Measurements from ENCODE around the gene ZNF667.

The ZNF667 gene

DNA sequence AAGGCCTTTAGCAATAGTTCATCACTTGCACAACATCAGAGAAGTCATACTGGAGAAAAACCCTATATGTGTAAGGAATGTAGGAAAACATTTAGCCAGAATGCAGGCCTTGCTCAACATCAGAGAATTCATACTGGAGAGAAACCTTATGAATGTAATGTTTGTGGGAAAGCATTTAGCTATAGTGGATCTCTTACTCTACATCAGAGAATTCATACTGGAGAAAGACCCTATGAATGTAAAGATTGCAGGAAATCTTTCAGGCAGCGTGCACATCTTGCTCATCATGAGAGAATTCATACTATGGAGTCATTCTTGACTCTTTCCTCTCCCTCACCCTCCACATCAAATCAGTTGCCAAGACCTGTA lies 53.2 kb downstream of the ZNF667 start:
- Histone ChIP-seq H3K4me3 (ENCODE audit: low read depth, low read length) (no peak overlapping the region), H3K27me3 (ENCODE audit: insufficient read depth, low read depth, severe bottlenecking) (no peaks in the 10 kb centered on the region), H3K9me3 (ENCODE audit: severe bottlenecking) (peaks cover 47% of the 10 kb centered on the region), H3K27ac (no peak overlapping the region), H3K36me3 (peaks cover 30% of the 10 kb centered on the region)
- TF ChIP-seq, protein P1, sequence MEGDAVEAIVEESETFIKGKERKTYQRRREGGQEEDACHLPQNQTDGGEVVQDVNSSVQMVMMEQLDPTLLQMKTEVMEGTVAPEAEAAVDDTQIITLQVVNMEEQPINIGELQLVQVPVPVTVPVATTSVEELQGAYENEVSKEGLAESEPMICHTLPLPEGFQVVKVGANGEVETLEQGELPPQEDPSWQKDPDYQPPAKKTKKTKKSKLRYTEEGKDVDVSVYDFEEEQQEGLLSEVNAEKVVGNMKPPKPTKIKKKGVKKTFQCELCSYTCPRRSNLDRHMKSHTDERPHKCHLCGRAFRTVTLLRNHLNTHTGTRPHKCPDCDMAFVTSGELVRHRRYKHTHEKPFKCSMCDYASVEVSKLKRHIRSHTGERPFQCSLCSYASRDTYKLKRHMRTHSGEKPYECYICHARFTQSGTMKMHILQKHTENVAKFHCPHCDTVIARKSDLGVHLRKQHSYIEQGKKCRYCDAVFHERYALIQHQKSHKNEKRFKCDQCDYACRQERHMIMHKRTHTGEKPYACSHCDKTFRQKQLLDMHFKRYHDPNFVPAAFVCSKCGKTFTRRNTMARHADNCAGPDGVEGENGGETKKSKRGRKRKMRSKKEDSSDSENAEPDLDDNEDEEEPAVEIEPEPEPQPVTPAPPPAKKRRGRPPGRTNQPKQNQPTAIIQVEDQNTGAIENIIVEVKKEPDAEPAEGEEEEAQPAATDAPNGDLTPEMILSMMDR (IDR thresholded peaks at IDR 0.05; ENCODE audit: low read depth, low read length) = no peak
- no peak for DNase-seq

DNA sequence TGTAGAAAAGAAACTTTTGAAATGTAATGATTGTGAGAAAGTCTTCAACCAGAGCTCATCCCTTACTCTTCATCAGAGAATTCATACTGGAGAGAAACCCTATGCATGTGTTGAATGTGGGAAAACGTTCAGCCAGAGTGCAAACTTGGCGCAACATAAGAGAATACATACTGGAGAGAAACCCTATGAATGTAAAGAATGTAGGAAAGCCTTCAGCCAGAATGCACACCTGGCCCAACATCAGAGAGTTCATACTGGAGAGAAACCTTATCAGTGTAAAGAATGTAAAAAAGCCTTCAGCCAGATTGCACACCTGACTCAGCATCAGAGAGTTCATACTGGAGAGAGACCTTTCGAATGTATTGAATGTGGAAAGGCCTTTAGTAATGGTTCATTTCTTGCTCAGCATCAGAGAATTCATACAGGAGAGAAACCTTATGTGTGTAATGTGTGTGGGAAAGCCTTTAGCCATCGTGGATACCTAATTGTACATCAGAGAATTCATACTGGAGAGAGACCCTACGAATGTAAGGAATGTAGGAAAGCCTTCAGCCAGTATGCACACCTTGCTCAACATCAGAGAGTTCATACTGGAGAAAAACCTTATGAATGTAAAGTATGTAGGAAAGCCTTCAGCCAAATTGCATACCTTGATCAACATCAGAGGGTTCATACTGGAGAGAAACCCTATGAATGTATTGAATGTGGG lies 53.7 kb downstream of the ZNF667 start:
- TF ChIP-seq, protein P1 (IDR thresholded peaks at IDR 0.05; ENCODE audit: low read depth, low read length) = no peak
- H3K9me3 ChIP-seq (ENCODE audit: severe bottlenecking) = peaks cover 47% of the 10 kb centered on the region

DNA sequence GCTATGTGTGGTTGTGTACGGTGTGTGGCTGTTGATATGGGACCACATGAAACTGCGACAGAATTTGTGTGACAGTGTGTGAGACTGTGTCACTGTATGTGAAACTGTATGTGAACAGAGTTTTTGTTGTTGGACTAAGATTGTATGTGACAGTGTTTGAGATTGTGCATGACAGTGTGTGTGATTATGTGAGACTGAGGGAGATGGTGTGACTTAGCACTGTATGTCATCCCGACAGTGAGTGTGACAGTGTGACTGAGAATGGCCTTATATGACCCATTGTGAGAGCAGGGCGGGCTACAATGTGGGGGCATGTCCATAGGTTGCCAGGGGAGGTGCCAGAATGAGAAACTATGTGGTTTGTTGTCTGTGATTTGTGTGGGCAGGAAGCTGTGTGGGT lies 72.1 kb downstream of the ZNF667 start:
- TF ChIP-seq, protein P1 (IDR thresholded peaks at IDR 0.05; ENCODE audit: low read depth, low read length) = no peak
- DNase-seq = no peak
- H3K36me3 ChIP-seq = peaks cover 31% of the 10 kb centered on the region
- H3K27ac ChIP-seq = no peak overlapping the region
- H3K4me3 ChIP-seq (ENCODE audit: low read depth, low read length) = peak overlapping the region; percentile 85; the same call in 1 of the 2 replicates
- no peaks in the 10 kb centered on the region for H3K27me3 ChIP-seq (ENCODE audit: insufficient read depth, low read depth, severe bottlenecking)
- H3K9me3 ChIP-seq (ENCODE audit: severe bottlenecking) = no peaks in the 10 kb centered on the region

More for the DNA sequence above, 53.7 kb downstream of the ZNF667 start:
- H3K4me3 ChIP-seq (ENCODE audit: low read depth, low read length) = no peak overlapping the region
- no peak overlapping the region for H3K27ac ChIP-seq
- H3K27me3 ChIP-seq (ENCODE audit: insufficient read depth, low read depth, severe bottlenecking) = no peaks in the 10 kb centered on the region
- H3K36me3 ChIP-seq = peaks cover 30% of the 10 kb centered on the region
- DNase-seq = no peak

DNA sequence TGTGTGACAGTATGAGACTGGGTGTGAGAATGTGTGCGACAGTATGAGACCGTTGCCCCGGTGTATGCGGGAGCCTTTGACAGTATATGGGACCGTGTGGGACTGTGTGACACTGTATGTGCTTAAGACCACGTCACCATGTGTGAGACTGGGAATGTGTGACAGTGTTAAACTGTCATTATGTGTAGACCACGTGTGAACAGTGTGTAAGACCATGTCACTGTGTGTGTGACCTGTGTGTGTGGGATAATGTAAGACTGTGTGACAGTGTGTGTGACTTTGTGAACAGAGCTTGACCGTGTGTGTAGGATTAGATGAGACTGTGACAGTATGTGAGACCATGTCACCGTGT lies 72.5 kb downstream of the ZNF667 start:
- Histone ChIP-seq H3K4me3 (ENCODE audit: low read depth, low read length) (peak overlapping the region; percentile 85), H3K27ac (no peak overlapping the region), H3K27me3 (ENCODE audit: insufficient read depth, low read depth, severe bottlenecking) (no peaks in the 10 kb centered on the region), H3K9me3 (ENCODE audit: severe bottlenecking) (no peaks in the 10 kb centered on the region), H3K36me3 (peaks cover 28% of the 10 kb centered on the region)
- TF ChIP-seq, protein P1 (IDR thresholded peaks at IDR 0.05; ENCODE audit: low read depth, low read length) = no peak
- no peak for DNase-seq

DNA sequence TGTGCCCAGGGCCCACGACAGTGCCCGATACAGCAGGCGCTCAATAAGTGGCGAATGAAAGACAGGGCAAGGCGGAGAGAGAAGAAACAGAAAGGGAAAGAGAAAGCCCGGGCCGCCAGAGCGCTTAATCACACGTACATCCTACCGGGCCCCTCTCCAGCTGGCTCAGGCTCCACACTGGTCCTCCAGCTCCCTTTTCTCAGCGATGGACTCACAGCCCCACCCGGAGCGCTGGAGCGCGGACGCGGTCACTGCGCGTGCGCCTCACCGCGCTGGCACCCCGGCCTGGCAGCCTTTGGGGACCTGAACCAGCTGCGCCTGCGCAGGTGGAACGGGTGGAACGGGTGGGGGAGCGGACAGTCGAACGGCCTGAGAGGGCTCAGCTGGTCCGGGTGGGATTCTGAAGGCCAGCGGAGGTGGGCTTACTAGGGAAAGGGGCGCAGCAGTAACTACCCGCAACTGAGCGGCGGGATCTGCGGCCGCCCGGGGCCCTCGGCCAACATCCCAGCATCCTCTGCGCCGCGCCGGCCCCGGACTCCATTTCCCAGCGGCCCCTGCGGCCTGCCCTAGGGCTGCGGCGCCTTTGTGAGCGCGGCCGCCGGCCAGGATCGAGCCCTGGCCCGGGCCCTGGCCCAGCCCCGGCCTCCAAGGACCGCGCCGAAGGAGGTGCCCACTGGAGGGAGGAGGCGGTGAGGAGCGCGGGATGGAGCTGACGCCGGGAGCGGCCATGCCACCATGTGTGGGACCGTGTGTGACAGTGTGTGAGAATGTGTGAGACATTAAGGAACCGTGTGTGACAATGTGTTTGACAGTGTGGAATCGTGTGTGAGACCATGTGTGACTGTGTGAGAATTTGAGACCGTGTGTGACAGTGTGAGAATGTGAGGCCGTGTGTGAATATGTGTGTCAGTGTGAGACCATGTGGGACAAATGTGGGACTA lies 73.1 kb downstream of the ZNF667 start, which contains the start of gene ZNF583:
TSS of gene ZNF583 (plus strand) at position 569 of the 941 bp plus-strand sequence. CDS start 2,783 bp downstream, outside the sequence.
- H3K36me3 ChIP-seq = peaks cover 26% of the 10 kb centered on the region
- TF ChIP-seq, protein P1 (IDR thresholded peaks at IDR 0.05; ENCODE audit: low read depth, low read length) = no peak
- DNase-seq = peak; percentile 93
- peaks cover 2% of the 10 kb centered on the region for H3K9me3 ChIP-seq (ENCODE audit: severe bottlenecking)
- H3K27me3 ChIP-seq (ENCODE audit: insufficient read depth, low read depth, severe bottlenecking) = no peaks in the 10 kb centered on the region
- H3K27ac ChIP-seq = peak within 1 kb of the TSS; percentile 99
- H3K4me3 ChIP-seq (ENCODE audit: low read depth, low read length) = peak within 1 kb of the TSS; percentile 85
